Small intestine (tissue), 7 donors: ENCODE results near the gene CAMTA2. TPM values are rescaled to one million over a fixed set of nuclear protein-coding genes. Genes with fewer than 3 reads are reported as not detected.

Source experiments
- DNase-seq, 2 donors: peaks; one replicate each; pipeline versions ENCODE4 v3.0.0 to v3.0.0-alpha.2; 2013
- FAIRE-seq: peaks from 2 replicates; lab custom pipeline; 2012; peaks lifted over from hg19 to GRCh38; lab: Jason Lieb, UNC
- H3K27ac ChIP-seq, 3 donors: one replicate each; pipeline ENCODE4 v1.5.1; 2013; ENCODE audit warnings: low read length in 2 of 3, mild to moderate bottlenecking in 2 of 3, control low read depth in 1 of 3, inconsistent platforms in 1 of 3, low read depth in 1 of 3, moderate library complexity in 1 of 3
- H3K27me3 ChIP-seq, 3 donors: one replicate each; pipeline ENCODE4 v1.6.1; 2013; ENCODE audit warnings: low read length in 3 of 3, inconsistent platforms in 1 of 3; ENCODE audit not compliant: control insufficient read depth in 3 of 3, insufficient read depth in 3 of 3
- H3K36me3 ChIP-seq, 3 donors: one replicate each; pipeline ENCODE4 v1.6.1; 2013; ENCODE audit warnings: low read length in 3 of 3, inconsistent platforms in 1 of 3, low read depth in 1 of 3, mild to moderate bottlenecking in 1 of 3, moderate library complexity in 1 of 3; ENCODE audit not compliant: control insufficient read depth in 3 of 3, insufficient read depth in 2 of 3
- H3K4me1 ChIP-seq, 3 donors: one replicate each; pipeline ENCODE4 v1.6.1; 2013; ENCODE audit warnings: low read length in 2 of 3, inconsistent platforms in 1 of 3, low read depth in 1 of 3, mild to moderate bottlenecking in 1 of 3, moderate library complexity in 1 of 3; ENCODE audit not compliant: control insufficient read depth in 3 of 3, insufficient read depth in 2 of 3
- H3K4me3 ChIP-seq, 3 donors: one replicate each; pipeline ENCODE4 v1.5.1; 2013; ENCODE audit warnings: low read length in 3 of 3, control low read depth in 1 of 3, inconsistent platforms in 1 of 3, low read depth in 1 of 3, mild to moderate bottlenecking in 1 of 3, moderate library complexity in 1 of 3
- H3K9me3 ChIP-seq, 2 donors: one replicate each; pipeline ENCODE4 v1.6.1; 2013; ENCODE audit warnings: low read depth in 1 of 2, low read length in 1 of 2; ENCODE audit not compliant: control insufficient read depth in 2 of 2, insufficient read depth in 1 of 2
- WGBS, 3 donors: extraction: QIAGEN DNeasy Blood & Tissue Kit; methylation state at CpG; one replicate each; pipeline ENCODE4 v1.1.7; 2013; 5-methylcytosine and 5-hydroxymethylcytosine counted together
- polyA plus RNA-seq, 4 donors: library from polyadenylated mRNA; stranded (reverse) in 3 of 4; unstranded in 1 of 4; fragments of 200-250 nt in 3 of 4; fragments of 120-200 nt in 1 of 4; gene quantifications; one replicate each; pipeline versions ENCODE4 v1.2.1 to v1.2.3, GENCODE V29; 2013
- donor health status: healthy with polysubstance abuse.
- donor health status: control.
- donor health status: control.
- donor health status: Bipolar disorder and iron deficiency.
- donor health status: healthy.

CAMTA2 gene
- polyA plus RNA-seq, 4 donors = 34.1 to 93.7 (median 58.6) TPM

GRCh38 chr17:4980644-4981216 lies 6.7 kb downstream of the CAMTA2 start:
- Histone ChIP-seq H3K27ac (no peak overlapping the region), H3K27me3 (no peaks in the 10 kb centered on the region), H3K4me1 (peaks cover 0 to 11% (median 0%) of the 10 kb centered on the region in 3 donors), H3K4me3 (no peak overlapping the region), H3K36me3 (peaks cover 0 to 61% (median 28%) of the 10 kb centered on the region in 3 donors), H3K9me3 (no peaks in the 10 kb centered on the region)
- 31 to 43% (median 34%) methylated on average over 6 of the region's 6 CpGs for WGBS, 3 donors
- no peak for FAIRE-seq
- DNase-seq = peak; percentile 63 to 73

DNA sequence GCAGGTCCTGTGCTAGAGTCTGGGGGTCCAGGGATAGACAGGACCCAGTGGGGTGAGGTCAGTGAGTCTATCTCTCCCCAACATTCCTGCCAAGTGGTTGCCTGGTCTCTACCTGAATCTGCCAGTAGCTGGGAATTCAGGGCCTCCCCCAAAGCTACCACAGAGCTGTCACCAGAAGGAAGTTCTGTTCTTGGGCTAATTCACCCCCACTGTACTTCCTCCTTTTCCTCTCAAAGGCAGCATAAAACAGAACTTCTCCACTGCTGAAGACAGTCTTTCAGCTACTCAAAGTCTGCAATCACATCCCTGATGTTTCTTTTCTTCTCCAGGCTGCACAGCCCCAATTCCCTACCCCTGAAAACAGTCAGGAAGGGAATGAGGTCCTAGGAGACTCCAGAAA lies 8.7 kb downstream of the CAMTA2 start:
- Histone ChIP-seq H3K27me3 (no peaks in the 10 kb centered on the region), H3K27ac (no peak overlapping the region), H3K36me3 (peaks cover 0 to 70% (median 32%) of the 10 kb centered on the region in 3 donors), H3K4me3 (no peak overlapping the region), H3K4me1 (peaks cover 0 to 10% (median 0%) of the 10 kb centered on the region in 3 donors), H3K9me3 (no peaks in the 10 kb centered on the region)
- FAIRE-seq = no peak
- DNase-seq = no peak

DNA sequence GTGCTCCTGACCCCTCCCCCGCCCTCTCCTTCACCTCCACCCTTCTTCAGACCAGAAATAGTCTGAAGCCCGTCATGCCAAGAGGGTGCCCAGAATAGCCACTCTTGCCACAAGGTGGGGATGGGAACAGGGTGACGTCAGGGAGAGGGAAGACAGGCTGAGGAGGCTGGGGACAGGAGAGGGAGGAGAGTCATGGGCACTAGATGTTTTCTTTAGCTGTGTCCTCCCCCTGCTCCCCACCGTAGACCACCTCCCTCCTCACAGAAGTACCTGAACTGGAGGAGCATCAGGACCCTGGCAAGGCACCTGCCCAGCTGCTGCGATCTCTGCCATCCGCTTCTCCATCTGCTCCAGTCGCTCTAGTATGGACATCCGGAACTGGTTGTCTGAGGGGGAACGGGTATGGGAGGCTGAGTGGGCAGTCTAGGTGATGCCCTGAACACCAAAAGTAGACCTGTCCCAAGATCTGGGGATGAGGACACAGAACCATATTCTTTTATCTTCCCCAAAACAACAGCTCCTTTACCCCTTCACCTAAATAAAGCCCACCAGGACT lies 13.3 kb downstream of the CAMTA2 start:
- WGBS, 3 donors = 87 to 94% (median 93%) methylated on average over 9 of the region's 9 CpGs
- DNase-seq (no peak), FAIRE-seq (no peak)
- Histone ChIP-seq H3K4me3 (no peak overlapping the region), H3K27me3 (no peaks in the 10 kb centered on the region), H3K4me1 (peaks cover 0 to 13% (median 0%) of the 10 kb centered on the region in 3 donors), H3K9me3 (no peaks in the 10 kb centered on the region), H3K27ac (no peak overlapping the region), H3K36me3 (peaks cover 6 to 78% (median 28%) of the 10 kb centered on the region in 3 donors)

DNA sequence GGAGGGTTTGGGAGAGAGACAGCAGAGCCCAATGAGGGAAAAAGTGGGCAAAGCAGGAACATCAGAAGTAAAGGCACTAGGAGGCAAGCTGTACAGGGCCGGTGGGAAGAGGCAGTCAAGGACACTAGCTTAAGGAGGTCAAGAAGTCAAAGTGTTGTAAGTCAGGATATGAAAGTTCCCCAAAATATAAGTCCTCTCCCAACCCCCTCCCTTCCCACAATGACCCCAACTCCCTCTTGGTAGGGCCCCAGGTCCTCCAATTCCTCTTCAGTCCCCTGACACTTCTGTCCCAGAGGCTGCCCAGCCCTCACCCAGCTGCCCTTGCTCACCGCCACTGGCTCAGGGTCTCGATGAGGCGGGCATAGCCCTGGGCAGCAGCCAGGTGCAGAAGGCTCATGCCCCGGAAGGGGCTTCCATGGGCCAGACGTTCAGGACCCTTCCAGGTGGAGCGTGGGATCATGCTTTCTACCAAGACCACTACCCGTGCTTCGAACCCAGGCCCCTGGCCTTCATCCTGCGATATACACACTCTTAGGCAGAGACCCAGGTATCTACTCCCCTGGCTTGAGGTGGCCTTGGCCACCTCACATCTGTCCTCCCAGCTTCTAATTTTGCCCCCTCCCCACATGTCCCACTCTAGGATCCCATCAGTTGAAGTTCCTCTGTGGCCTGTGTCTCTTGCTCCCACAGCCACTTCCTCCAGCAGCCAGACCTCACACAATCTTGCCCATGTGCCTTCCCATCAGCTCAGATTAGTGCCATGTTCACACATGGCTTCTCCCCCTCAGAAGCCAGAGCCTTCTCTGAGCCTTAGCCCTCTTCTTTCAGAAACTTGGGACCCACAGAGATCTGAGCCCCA lies 14.0 kb downstream of the CAMTA2 start:
- WGBS, 3 donors = 90 to 94% (median 93%) methylated on average over 10 of the region's 10 CpGs
- Histone ChIP-seq H3K27me3 (no peaks in the 10 kb centered on the region), H3K9me3 (no peaks in the 10 kb centered on the region), H3K4me1 (peaks cover 0 to 20% (median 4%) of the 10 kb centered on the region in 3 donors), H3K4me3 (no peak overlapping the region), H3K27ac (no peak overlapping the region), H3K36me3 (peaks cover 6 to 79% (median 28%) of the 10 kb centered on the region in 3 donors)
- no peak for DNase-seq
- FAIRE-seq = no peak

- no peaks in the 10 kb centered on the region for H3K27me3 ChIP-seq
- H3K27ac ChIP-seq = no peak overlapping the region
- FAIRE-seq (no peak), DNase-seq (no peak)
- H3K36me3 ChIP-seq = peaks cover 6 to 75% (median 21%) of the 10 kb centered on the region in 3 donors
- H3K4me3 ChIP-seq = no peak overlapping the region
- WGBS, 3 donors = 87 to 95% (median 88%) methylated on average over 10 to 12 of the region's 12 CpGs
- no peaks in the 10 kb centered on the region for H3K9me3 ChIP-seq
- H3K4me1 ChIP-seq = peaks cover 0 to 23% (median 4%) of the 10 kb centered on the region in 3 donors
Measured at GRCh38 chr17:4972752-4973151, 14.7 kb downstream of the CAMTA2 start.

- WGBS, 3 donors = 90 to 94% (median 91%) methylated on average over 11 to 12 of the region's 12 CpGs
- Histone ChIP-seq H3K4me3 (no peak overlapping the region), H3K4me1 (peaks cover 0 to 23% (median 4%) of the 10 kb centered on the region in 3 donors), H3K27ac (no peak overlapping the region), H3K27me3 (no peaks in the 10 kb centered on the region), H3K36me3 (peaks cover 6 to 71% (median 18%) of the 10 kb centered on the region in 3 donors), H3K9me3 (no peaks in the 10 kb centered on the region)
- no peak for FAIRE-seq
- DNase-seq = no peak
Measured at GRCh38 chr17:4972322-4972721, 15.2 kb downstream of the CAMTA2 start.

GRCh38 chr17:4971826-4972225 lies 15.6 kb downstream of the CAMTA2 start:
- H3K27ac ChIP-seq = no peak overlapping the region
- peaks cover 0 to 23% (median 4%) of the 10 kb centered on the region in 3 donors for H3K4me1 ChIP-seq
- FAIRE-seq = no peak
- H3K9me3 ChIP-seq = no peaks in the 10 kb centered on the region
- no peak for DNase-seq
- 90 to 94% (median 92%) methylated on average over 6 of the region's 6 CpGs for WGBS, 3 donors
- H3K4me3 ChIP-seq = no peak overlapping the region
- H3K27me3 ChIP-seq = no peaks in the 10 kb centered on the region
- peaks cover 6 to 66% (median 14%) of the 10 kb centered on the region in 3 donors for H3K36me3 ChIP-seq

GRCh38 chr17:4970273-4970672 lies 17.2 kb downstream of the CAMTA2 start:
- Histone ChIP-seq H3K36me3 (peaks cover 6 to 65% (median 13%) of the 10 kb centered on the region in 3 donors), H3K9me3 (no peaks in the 10 kb centered on the region), H3K27me3 (no peaks in the 10 kb centered on the region), H3K4me3 (no peak overlapping the region), H3K4me1 (peaks cover 0 to 26% (median 4%) of the 10 kb centered on the region in 3 donors), H3K27ac (no peak overlapping the region)
- no peak for DNase-seq
- FAIRE-seq = no peak
- 93 to 100% (median 94%) methylated on average over 8 of the region's 8 CpGs for WGBS, 3 donors
